LNCaP clone FGC (cell line): ENCODE results near the gene VPS18.

Experiments used
- DNase-seq: peaks from one replicate; pipeline ENCODE4 v3.0.0-alpha.2; 2011; ENCODE audit warnings: low read depth
- H3K4me3 ChIP-seq: 2 replicates; pipeline ENCODE4 v1.5.1; 2011; ENCODE audit warnings: mild to moderate bottlenecking, low read depth, low read length, control low read depth
- CTCF ChIP-seq: IDR thresholded peaks from 2 replicates; pipeline ENCODE4 v1.5.1; 2012; ENCODE audit warnings: mild to moderate bottlenecking; ENCODE audit not compliant: control insufficient read depth, insufficient read depth; ENCODE audit errors: extremely low read depth

Gene VPS18

GRCh38 chr15:40901053-40901443 lies 6.8 kb downstream of the VPS18 start:
- no peak for TF ChIP-seq CTCF
- no peak for DNase-seq
- no peak overlapping the region for H3K4me3 ChIP-seq

GRCh38 chr15:40902605-40903561 lies 8.6 kb downstream of the VPS18 start:
- DNase-seq: no peak
- no peak for TF ChIP-seq CTCF
- no peak overlapping the region for H3K4me3 ChIP-seq

GRCh38 chr15:40904552-40905201 lies 10.4 kb downstream of the VPS18 start:
- H3K4me3 ChIP-seq: no peak overlapping the region
- no peak for DNase-seq
- no peak for TF ChIP-seq CTCF

- DNase-seq: peak; percentile 71
- peak; percentile 67 for TF ChIP-seq CTCF
- H3K4me3 ChIP-seq: peak overlapping the region; percentile 43
Observed at GRCh38 chr15:40906091-40906990, 12.1 kb downstream of the VPS18 start.

- no peak for DNase-seq
- no peak for TF ChIP-seq CTCF
- peak overlapping the region; percentile 43 for H3K4me3 ChIP-seq
Observed at GRCh38 chr15:40906991-40907802, 12.9 kb downstream of the VPS18 start.

GRCh38 chr15:40908095-40908494 lies 13.8 kb downstream of the VPS18 start:
- H3K4me3 ChIP-seq: no peak overlapping the region
- no peak for DNase-seq
- TF ChIP-seq CTCF: no peak
